ENCODE data around the gene NUDCD3. TPM values are rescaled to one million over a fixed set of nuclear protein-coding genes. Genes with fewer than 3 reads are reported as not detected.

Gene NUDCD3
- total RNA-seq, 1 experiment from 2014 or later: 94.6 TPM

DNA sequence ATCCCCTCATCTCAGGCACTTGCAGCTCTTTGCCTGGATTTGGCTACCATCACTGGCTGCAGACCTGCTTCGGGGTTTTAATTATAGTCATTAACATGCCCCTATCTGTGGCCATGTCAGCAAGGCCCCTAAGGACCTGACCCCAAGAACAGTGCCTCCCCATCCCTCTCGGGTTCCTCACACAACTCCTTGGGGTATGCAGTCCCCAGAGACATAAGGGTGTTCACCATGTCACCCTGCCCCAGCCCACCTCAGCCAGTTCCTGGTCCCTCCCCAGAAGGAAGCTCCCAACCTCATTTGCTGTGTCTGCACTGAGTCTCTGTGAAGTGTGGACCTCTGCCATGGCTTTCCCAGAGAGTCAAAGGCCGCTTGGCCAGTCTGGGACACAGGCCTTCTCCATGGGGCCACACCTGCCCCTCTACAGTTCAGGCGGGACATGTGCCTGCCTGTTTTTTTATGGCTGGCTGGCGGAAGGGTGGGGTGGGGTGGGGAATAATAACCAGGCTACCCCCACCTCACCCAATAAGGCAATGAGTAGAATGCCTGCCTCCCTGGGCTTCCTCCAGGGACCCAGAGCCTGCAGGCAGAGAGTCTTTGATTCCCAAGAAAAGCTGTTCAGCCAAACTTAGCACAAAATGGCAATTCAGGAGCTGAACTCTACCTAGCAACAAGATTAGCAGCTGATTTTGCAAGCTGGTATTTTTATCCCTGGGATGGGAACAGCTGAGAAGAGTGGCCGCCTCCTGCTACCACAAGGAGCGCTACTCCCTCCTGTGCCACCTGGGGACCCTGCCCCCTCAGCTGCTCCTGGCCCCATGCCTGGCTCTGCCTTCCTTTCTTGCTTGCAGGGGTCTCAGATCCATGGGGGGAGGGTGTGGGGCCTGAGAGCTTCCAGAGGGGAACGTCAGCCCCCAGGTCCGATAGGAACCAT lies 141.3 kb downstream of the NUDCD3 start:
- H3K9me2 ChIP-seq (ENCODE audit: insufficient read depth): no peaks in the 10 kb centered on the region
- H2AFZ ChIP-seq (ENCODE audit: low read depth, low read length, poor library complexity, severe bottlenecking): no peak overlapping the region
- no peak overlapping the region for H3K4me3 ChIP-seq (replicated peaks in 1 of 2; ENCODE audit: low read depth in 1 of 2, low read length in 2 of 2)
- H3K4me2 ChIP-seq (ENCODE audit: low read length): no peak overlapping the region
- no peak overlapping the region for H3K9ac ChIP-seq (ENCODE audit: low read length)
- H3K36me3 ChIP-seq (ENCODE audit: control insufficient read depth in 1 of 2, insufficient read depth in 2 of 2, low read length in 2 of 2): no peaks in the 10 kb centered on the region
- POLR2A ChIA-PET: no interaction called here
- ATAC-seq: no peak
- no peak for DNase-seq (ENCODE audit: low read depth, low spot score)
- CTCF ChIA-PET: interaction anchor here (0.8 to 1.1 kb wide), 2 partner anchors 109 to 499 kb away, joined by 3 to 4 read pairs; partner anchors contain the start of gene H2AZ2
- BruUV-seq (replicated peaks): no TSS peak
- H3K79me2 ChIP-seq (ENCODE audit: insufficient read depth, low read length): no peaks in the 10 kb centered on the region
- H3K27ac ChIP-seq (ENCODE audit: low read depth, low read length): no peak overlapping the region
- H3K4me1 ChIP-seq (ENCODE audit: control insufficient read depth in 1 of 2, insufficient read depth in 2 of 2, low read length in 2 of 2): no peaks in the 10 kb centered on the region
- RAD21 ChIA-PET (ENCODE audit: low non-redundant PET in 1 of 2, low total read pairs in 2 of 2, uncharacterized antibody in 2 of 2, unreplicated experiment in 2 of 2): no interaction called here
- no peaks in the 10 kb centered on the region for H3K9me3 ChIP-seq (ENCODE audit: control insufficient read depth in 1 of 2, insufficient read depth in 1 of 2, low read depth in 1 of 2, low read length in 2 of 2)
- H3K27me3 ChIP-seq (ENCODE audit: insufficient read depth, low read length): peaks cover 12% of the 10 kb centered on the region; the same call in 1 of the 2 replicates
- no peaks in the 10 kb centered on the region for H4K20me1 ChIP-seq (ENCODE audit: insufficient read depth)
- intact Hi-C loops (cut with micrococcal nuclease): loop anchor here (5.0 kb wide), 1 partner anchor 218 kb away; no protein-coding TSS in a partner anchor
- TF ChIP-seq SRF (IDR thresholded peaks at IDR 0.05; ENCODE audit: low read depth) (no peak), YY1 (IDR thresholded peaks at IDR 0.05; ENCODE audit: extremely low read depth, insufficient replicate concordance, low read depth, low read length) (no peak), ELF1 (IDR thresholded peaks at IDR 0.05; ENCODE audit: borderline replicate concordance, low read depth) (no peak), ZNF274 (IDR thresholded peaks at IDR 0.05; ENCODE audit: low read depth, low read length) (no peak), ATF3 (IDR thresholded peaks at IDR 0.05) (no peak)

- H3K9me2 ChIP-seq (ENCODE audit: insufficient read depth): no peaks in the 10 kb centered on the region
- H3K4me1 ChIP-seq (ENCODE audit: control insufficient read depth in 1 of 2, insufficient read depth in 2 of 2, low read length in 2 of 2): no peaks in the 10 kb centered on the region
- intact Hi-C loops (cut with micrococcal nuclease): loop anchor here (5.0 kb wide), 1 partner anchor 219 kb away; no protein-coding TSS in a partner anchor
- ChIA-PET POLR2A (no interaction called here), CTCF (interaction anchor here (0.8 to 1.1 kb wide), 2 partner anchors 108 to 500 kb away, joined by 3 to 4 read pairs; partner anchors contain the start of gene H2AZ2), RAD21 (ENCODE audit: low non-redundant PET in 1 of 2, low total read pairs in 2 of 2, uncharacterized antibody in 2 of 2, unreplicated experiment in 2 of 2) (no interaction called here)
- H3K4me2 ChIP-seq (ENCODE audit: low read length): no peak overlapping the region
- no peak overlapping the region for H3K9ac ChIP-seq (ENCODE audit: low read length)
- H3K36me3 ChIP-seq (ENCODE audit: control insufficient read depth in 1 of 2, insufficient read depth in 2 of 2, low read length in 2 of 2): no peaks in the 10 kb centered on the region
- 0 out of 2 replicates have a peak, but pooled peaks cover 7% of the 10 kb centered on the region for H3K27me3 ChIP-seq (ENCODE audit: insufficient read depth, low read length)
- TF ChIP-seq, protein P1, sequence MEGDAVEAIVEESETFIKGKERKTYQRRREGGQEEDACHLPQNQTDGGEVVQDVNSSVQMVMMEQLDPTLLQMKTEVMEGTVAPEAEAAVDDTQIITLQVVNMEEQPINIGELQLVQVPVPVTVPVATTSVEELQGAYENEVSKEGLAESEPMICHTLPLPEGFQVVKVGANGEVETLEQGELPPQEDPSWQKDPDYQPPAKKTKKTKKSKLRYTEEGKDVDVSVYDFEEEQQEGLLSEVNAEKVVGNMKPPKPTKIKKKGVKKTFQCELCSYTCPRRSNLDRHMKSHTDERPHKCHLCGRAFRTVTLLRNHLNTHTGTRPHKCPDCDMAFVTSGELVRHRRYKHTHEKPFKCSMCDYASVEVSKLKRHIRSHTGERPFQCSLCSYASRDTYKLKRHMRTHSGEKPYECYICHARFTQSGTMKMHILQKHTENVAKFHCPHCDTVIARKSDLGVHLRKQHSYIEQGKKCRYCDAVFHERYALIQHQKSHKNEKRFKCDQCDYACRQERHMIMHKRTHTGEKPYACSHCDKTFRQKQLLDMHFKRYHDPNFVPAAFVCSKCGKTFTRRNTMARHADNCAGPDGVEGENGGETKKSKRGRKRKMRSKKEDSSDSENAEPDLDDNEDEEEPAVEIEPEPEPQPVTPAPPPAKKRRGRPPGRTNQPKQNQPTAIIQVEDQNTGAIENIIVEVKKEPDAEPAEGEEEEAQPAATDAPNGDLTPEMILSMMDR (IDR thresholded peaks at IDR 0.05 in 2 of 3, conservative IDR thresholded peaks at IDR 0.05 in 1 of 3; ENCODE audit: borderline replicate concordance in 1 of 3, insufficient read depth in 1 of 3, low read depth in 2 of 3, low read length in 2 of 3): peak; percentile 50 to 57 (median 51); a peak in 4 of 6 replicates
- TF ChIP-seq CBX3 (IDR thresholded peaks at IDR 0.05; ENCODE audit: low read depth) (no peak), ATF3 (IDR thresholded peaks at IDR 0.05) (no peak), FOSL1 (IDR thresholded peaks at IDR 0.05; ENCODE audit: low read depth) (no peak), RAD21 (IDR thresholded peaks at IDR 0.05; ENCODE audit: low read depth) (peak; percentile 69), SIN3A (IDR thresholded peaks at IDR 0.05; ENCODE audit: low read depth) (no peak)
- no peak overlapping the region for H3K4me3 ChIP-seq (replicated peaks in 1 of 2; ENCODE audit: low read depth in 1 of 2, low read length in 2 of 2)
- DNase-seq (ENCODE audit: low read depth, low spot score): peak; percentile 24
- no peaks in the 10 kb centered on the region; a peak in 1 of 4 replicates for H3K9me3 ChIP-seq (ENCODE audit: control insufficient read depth in 1 of 2, insufficient read depth in 1 of 2, low read depth in 1 of 2, low read length in 2 of 2)
- no peaks in the 10 kb centered on the region for H3K79me2 ChIP-seq (ENCODE audit: insufficient read depth, low read length)
- no peak overlapping the region for H2AFZ ChIP-seq (ENCODE audit: low read depth, low read length, poor library complexity, severe bottlenecking)
- ATAC-seq: peak; percentile 93
- BruUV-seq (replicated peaks): no TSS peak
- no peak overlapping the region for H3K27ac ChIP-seq (ENCODE audit: low read depth, low read length)
- H4K20me1 ChIP-seq (ENCODE audit: insufficient read depth): no peaks in the 10 kb centered on the region
These were observed 142.2 kb downstream of the NUDCD3 start for GRCh38 chr7:44348300-44348699.
